ENCODE measurements around the gene LKAAEAR1.

- TF ChIP-seq CTCF (IDR thresholded peaks at IDR 0.05) (no peak), POLR2A (IDR thresholded peaks at IDR 0.05) (no peak)
These were observed 521 bp upstream of the LKAAEAR1 start for GRCh38 chr20:64084685-64085152.

All from body of pancreas (tissue), 4 donors.